ENCODE measurements around the gene FBP1. TPM values are rescaled to one million over a fixed set of nuclear protein-coding genes. Genes with fewer than 3 reads are reported as not detected.

Gene FBP1
- total and polyA plus RNA-seq, 2 donors (not counting 3 experiments of a cell fraction or from before 2014, with no cell fraction given), result 2.5 to 3.8 TPM

DNA sequence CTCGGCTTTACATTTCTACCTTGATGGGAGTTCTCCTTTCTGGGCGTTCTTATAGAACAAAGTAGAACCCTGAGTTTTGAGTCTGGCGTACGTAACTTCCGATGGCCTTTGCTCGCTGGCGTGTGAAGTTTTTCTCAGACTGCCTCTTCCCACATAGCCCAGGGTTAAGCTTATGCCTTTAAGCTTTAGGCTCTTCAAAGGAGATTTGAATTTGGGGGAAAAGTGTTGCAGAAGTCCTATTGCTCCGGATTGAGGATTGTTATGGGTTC, 32.0 kb downstream of the FBP1 start:
- Histone ChIP-seq H4K20me1 (replicated peaks; ENCODE audit: control insufficient read depth, extremely low read depth, insufficient read depth, low read length) (no peaks in the 10 kb centered on the region), H3K4me2 (ENCODE audit: insufficient read depth, low read length) (no peak overlapping the region), H2AFZ (ENCODE audit: low read depth, low read length) (no peak overlapping the region), H3K4me1 (ENCODE audit: control insufficient read depth, extremely low read depth, insufficient read depth, low read length) (no peaks in the 10 kb centered on the region), H3K9ac (replicated peaks; ENCODE audit: extremely low read depth, insufficient read depth, low read length) (no peak overlapping the region), H3K36me3 (ENCODE audit: control insufficient read depth in 2 of 2, extremely low read depth in 1 of 2, insufficient read depth in 2 of 2, low read length in 2 of 2) (no peaks in the 10 kb centered on the region), H3K27ac (ENCODE audit: insufficient read depth, low read depth, low read length) (no peak overlapping the region), H3K9me1 (replicated peaks; ENCODE audit: control insufficient read depth, extremely low read depth, insufficient read depth, low read length) (no peaks in the 10 kb centered on the region), H3K4me3 (replicated peaks in 1 of 3; ENCODE audit: insufficient read depth in 1 of 3, low read depth in 1 of 3, low read length in 3 of 3) (no peak overlapping the region), H3K79me2 (ENCODE audit: control insufficient read depth, insufficient read depth, low read length) (no peaks in the 10 kb centered on the region), H3K27me3 (ENCODE audit: control insufficient read depth in 2 of 2, insufficient read depth in 2 of 2, low read length in 2 of 2) (peaks cover 3% of the 10 kb centered on the region in 2 experiments), H3K9me3 (replicated peaks; ENCODE audit: control insufficient read depth, insufficient read depth, low read length) (no peaks in the 10 kb centered on the region)
- intact Hi-C loops (cut with micrococcal nuclease) (loop anchor here (10.0 kb wide), 2 partner anchors 393 to 593 kb away; no protein-coding TSS in a partner anchor), dilution Hi-C loops (cut with MboI; ENCODE audit: extremely low pct_ligation_motif_present, low sequenced_read_pairs) (no loop called here)
- POLR2A ChIA-PET, result no interaction called here
- FAIRE-seq (no peak), DNase-seq (ENCODE audit: low read depth, low spot score) (no peak)
- CTCF ChIA-PET, result no interaction called here
- BruUV-seq (replicated peaks), result no TSS peak
- TF ChIP-seq POLR2A (IDR thresholded peaks at IDR 0.05; ENCODE audit: low read depth, low read length) (no peak), EZH2 (IDR thresholded peaks at IDR 0.05; ENCODE audit: borderline replicate concordance, low read depth, low read length, severe bottlenecking) (no peak), GATA2 (IDR thresholded peaks at IDR 0.05; ENCODE audit: insufficient read depth, insufficient read length, low read depth, low read length) (no peak), POLR2AphosphoS5 (IDR thresholded peaks at IDR 0.05; ENCODE audit: insufficient read depth, low read depth, low read length) (no peak), FOS (IDR thresholded peaks at IDR 0.05; ENCODE audit: borderline replicate concordance, insufficient read depth, low read length) (no peak), JUN (IDR thresholded peaks at IDR 0.05; ENCODE audit: borderline replicate concordance, insufficient read depth, insufficient read length, low read depth) (no peak), MYC (IDR thresholded peaks at IDR 0.05; ENCODE audit: low read depth, low read length) (no peak)
- TF ChIP-seq, protein P1, sequence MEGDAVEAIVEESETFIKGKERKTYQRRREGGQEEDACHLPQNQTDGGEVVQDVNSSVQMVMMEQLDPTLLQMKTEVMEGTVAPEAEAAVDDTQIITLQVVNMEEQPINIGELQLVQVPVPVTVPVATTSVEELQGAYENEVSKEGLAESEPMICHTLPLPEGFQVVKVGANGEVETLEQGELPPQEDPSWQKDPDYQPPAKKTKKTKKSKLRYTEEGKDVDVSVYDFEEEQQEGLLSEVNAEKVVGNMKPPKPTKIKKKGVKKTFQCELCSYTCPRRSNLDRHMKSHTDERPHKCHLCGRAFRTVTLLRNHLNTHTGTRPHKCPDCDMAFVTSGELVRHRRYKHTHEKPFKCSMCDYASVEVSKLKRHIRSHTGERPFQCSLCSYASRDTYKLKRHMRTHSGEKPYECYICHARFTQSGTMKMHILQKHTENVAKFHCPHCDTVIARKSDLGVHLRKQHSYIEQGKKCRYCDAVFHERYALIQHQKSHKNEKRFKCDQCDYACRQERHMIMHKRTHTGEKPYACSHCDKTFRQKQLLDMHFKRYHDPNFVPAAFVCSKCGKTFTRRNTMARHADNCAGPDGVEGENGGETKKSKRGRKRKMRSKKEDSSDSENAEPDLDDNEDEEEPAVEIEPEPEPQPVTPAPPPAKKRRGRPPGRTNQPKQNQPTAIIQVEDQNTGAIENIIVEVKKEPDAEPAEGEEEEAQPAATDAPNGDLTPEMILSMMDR (IDR thresholded peaks at IDR 0.05; ENCODE audit: extremely low read depth in 1 of 2, insufficient read depth in 1 of 2, low read depth in 1 of 2, low read length in 2 of 2), result no peak
- TF ChIP-seq, protein P2, sequence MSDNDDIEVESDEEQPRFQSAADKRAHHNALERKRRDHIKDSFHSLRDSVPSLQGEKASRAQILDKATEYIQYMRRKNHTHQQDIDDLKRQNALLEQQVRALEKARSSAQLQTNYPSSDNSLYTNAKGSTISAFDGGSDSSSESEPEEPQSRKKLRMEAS (IDR thresholded peaks at IDR 0.05; ENCODE audit: insufficient read depth, insufficient read length), result no peak
